Caco-2 (cell line): ENCODE measurements around the gene EVX2. TPM values are rescaled to one million over a fixed set of nuclear protein-coding genes. Genes with fewer than 3 reads are reported as not detected.

Experiments
- BruUV-seq: library from RNA; stranded (reverse); fragments of 400-500 nt; replicated peaks from 2 replicates; lab custom pipeline; 2021; lab: Mats Ljungman, UMichigan
- CTCF ChIA-PET: fragments of 300-600 bp; sonication (Branson Sonifier 250); formaldehyde crosslinking; loops from one replicate; lab custom pipeline; 2022; ENCODE audit warnings: antibody characterized with exemption; lab: Charles Lee
- POLR2A ChIA-PET: fragments of 300-600 bp; sonication (Branson Sonifier 250); formaldehyde crosslinking; loops from one replicate; lab custom pipeline; 2022; ENCODE audit warnings: antibody characterized with exemption; lab: Charles Lee
- DNase-seq, 2 experiments: peaks; one replicate each; pipeline versions ENCODE4 v3.0.0 to v3.0.0-alpha.2; 2020 to 2022
- H3K27me3 ChIP-seq: replicated peaks from 2 replicates; pipeline ENCODE4 v1.6.0; 2011; ENCODE audit warnings: low read length; ENCODE audit not compliant: control insufficient read depth, insufficient read depth
- H3K36me3 ChIP-seq: 2 replicates; pipeline ENCODE4 v1.5.1; 2011; ENCODE audit warnings: low read length; ENCODE audit not compliant: control insufficient read depth, insufficient read depth
- H3K4me1 ChIP-seq: fragments of 250-450 bp; sonication (Bioruptor Pico); 2 replicates; pipeline ENCODE4 v1.5.1; 2020; ENCODE audit warnings: mild to moderate bottlenecking
- H3K4me3 ChIP-seq: 2 replicates; pipeline ENCODE4 v1.5.1; 2011; ENCODE audit warnings: low read depth, mild to moderate bottlenecking, control low read depth, low read length
- H3K9me3 ChIP-seq: fragments of 250-450 bp; sonication (Bioruptor Pico); 2 replicates; pipeline ENCODE4 v1.5.1; 2020; ENCODE audit warnings: mild to moderate bottlenecking, moderate library complexity
- H3K27ac Mint-ChIP-seq: one replicate; pipeline ENCODE4 v1.8.0; 2022; ENCODE audit warnings: mixed read lengths; ENCODE audit not compliant: unreplicated experiment
- H3K27me3 Mint-ChIP-seq: one replicate; pipeline ENCODE4 v1.8.0; 2022; ENCODE audit warnings: mixed read lengths; ENCODE audit not compliant: insufficient read depth, unreplicated experiment
- H3K36me3 Mint-ChIP-seq: one replicate; pipeline ENCODE4 v1.8.0; 2022; ENCODE audit warnings: mild to moderate bottlenecking, mixed read lengths; ENCODE audit not compliant: insufficient read depth, unreplicated experiment
- H3K4me1 Mint-ChIP-seq: one replicate; pipeline ENCODE4 v1.8.0; 2022; ENCODE audit warnings: low read depth, mixed read lengths; ENCODE audit not compliant: unreplicated experiment
- H3K4me3 Mint-ChIP-seq: one replicate; pipeline ENCODE4 v1.8.0; 2022; ENCODE audit warnings: mild to moderate bottlenecking, moderate library complexity, mixed read lengths; ENCODE audit not compliant: unreplicated experiment
- H3K9me3 Mint-ChIP-seq: one replicate; pipeline ENCODE4 v1.8.0; 2022; ENCODE audit warnings: mixed read lengths; ENCODE audit not compliant: unreplicated experiment
- CTCF ChIP-seq, 2 experiments: fragments of 200-600 bp in 1 of 2; IDR thresholded peaks; 1 replicate in 1 of 2; 2 replicates in 1 of 2; pipeline versions ENCODE4 v1.5.1 to v1.8.0; 2011 to 2022; ENCODE audit warnings: antibody characterized with exemption in 1 of 2, control low read depth in 1 of 2, inconsistent platforms in 1 of 2, low read depth in 1 of 2, low read length in 1 of 2, mild to moderate bottlenecking in 1 of 2, moderate library complexity in 1 of 2; ENCODE audit not compliant: insufficient read depth in 1 of 2, severe bottlenecking in 1 of 2, unreplicated experiment in 1 of 2
- intact Hi-C: fragments of 100-400 bp; cut with micrococcal nuclease; formaldehyde crosslinking; loops from one replicate; pipeline ENCODE4 v1.10.0; 2022; ENCODE audit not compliant: unreplicated experiment
- total RNA-seq: library from RNA; stranded (reverse); gene quantifications from 2 replicates; pipeline ENCODE4 v1.2.3, GENCODE V29; 2022

EVX2 gene
- total RNA-seq, 1 experiment from 2014 or later = not detected

- intact Hi-C loops = no loop called here
- ChIA-PET CTCF (no interaction called here), POLR2A (no interaction called here)
- Mint-ChIP-seq H3K4me3 (no peak overlapping the region), H3K27me3 (peaks cover 8% of the 10 kb centered on the region), H3K36me3 (no peaks in the 10 kb centered on the region), H3K27ac (no peak overlapping the region), H3K4me1 (no peaks in the 10 kb centered on the region), H3K9me3 (no peaks in the 10 kb centered on the region)
- Histone ChIP-seq H3K4me1 (no peaks in the 10 kb centered on the region), H3K36me3 (no peaks in the 10 kb centered on the region), H3K27me3 (no peaks in the 10 kb centered on the region), H3K4me3 (no peak overlapping the region), H3K9me3 (no peaks in the 10 kb centered on the region)
- no peak for DNase-seq
- no peak for TF ChIP-seq CTCF (IDR thresholded peaks at IDR 0.05; ENCODE audit: insufficient read depth in 1 of 2, low read depth in 1 of 2, low read length in 1 of 2, severe bottlenecking in 1 of 2, unreplicated experiment in 1 of 2)
- BruUV-seq = no TSS peak
Measured at GRCh38 chr2:176027806-176028205, 56.0 kb downstream of the EVX2 start.

Other genes starting within 250 kb of the EVX2 start
- 18.1 and 19.1 TPM in 2 replicates for gene LNPK, start 81.7 kb downstream of the EVX2 start, total RNA-seq
- gene HOXD13, start 8.8 kb upstream of the EVX2 start, total RNA-seq = not detected in 2 replicates
- not detected in 2 replicates for gene HOXD12, start 15.8 kb upstream of the EVX2 start, total RNA-seq
- not detected in 2 replicates for gene HOXD11, start 23.3 kb upstream of the EVX2 start, total RNA-seq
- not detected in 2 replicates for gene HOXD10, start 32.8 kb upstream of the EVX2 start, total RNA-seq
- gene HOXD9, start 38.8 kb upstream of the EVX2 start, total RNA-seq = not detected in 2 replicates
- not detected in 2 replicates for gene HOXD8, start 45.7 kb upstream of the EVX2 start, total RNA-seq
- 1.00 and 1.2 TPM in 2 replicates for gene HOXD4, start 67.6 kb upstream of the EVX2 start, total RNA-seq
- 1.2 and 1.5 TPM in 2 replicates for gene HOXD3, start 73.3 kb upstream of the EVX2 start, total RNA-seq
- not detected in 2 replicates for gene HOXD1, start 104.7 kb upstream of the EVX2 start, total RNA-seq
- 33.3 and 33.7 TPM in 2 replicates for gene MTX2, start 185.5 kb upstream of the EVX2 start, total RNA-seq